ENCODE data around the gene UBE2E2. TPM values are rescaled to one million over a fixed set of nuclear protein-coding genes. Genes with fewer than 3 reads are reported as not detected.

Gene UBE2E2
- total RNA-seq, 1 donor from 2014 or later = 50.8 TPM

DNA sequence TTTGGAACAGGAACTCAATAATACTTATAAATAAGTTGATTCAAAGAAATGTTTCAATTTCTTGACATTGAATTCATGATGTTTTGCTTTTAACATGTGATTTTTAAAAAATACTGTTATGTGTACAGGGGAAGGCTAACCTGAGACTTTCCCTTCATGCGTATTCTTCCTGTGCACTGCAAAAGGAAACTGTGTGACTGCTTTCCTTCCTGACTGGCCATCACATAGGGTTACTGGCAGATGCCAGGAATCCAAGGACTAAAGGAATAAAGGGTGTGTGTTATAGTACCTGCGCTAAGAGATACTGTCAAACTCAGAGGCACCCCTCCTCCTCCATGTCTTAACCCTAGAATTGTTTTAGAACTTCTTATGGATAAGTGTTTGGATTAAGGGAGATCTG is 236.0 kb downstream of the UBE2E2 start:
- DNase-seq (no peak), ATAC-seq (peak in 1 of 2 donors; percentile 37)
- no peaks in the 10 kb centered on the region for H3K36me3 ChIP-seq
- H3K9me3 ChIP-seq = no peaks in the 10 kb centered on the region
- peaks cover 7% of the 10 kb centered on the region for H3K4me1 ChIP-seq
- H3K27me3 ChIP-seq (ENCODE audit: low read depth) = no peaks in the 10 kb centered on the region
- intact Hi-C loops (cut with DNase I) = no loop called here
- no peak overlapping the region for H3K27ac ChIP-seq
- TF ChIP-seq, protein P1, sequence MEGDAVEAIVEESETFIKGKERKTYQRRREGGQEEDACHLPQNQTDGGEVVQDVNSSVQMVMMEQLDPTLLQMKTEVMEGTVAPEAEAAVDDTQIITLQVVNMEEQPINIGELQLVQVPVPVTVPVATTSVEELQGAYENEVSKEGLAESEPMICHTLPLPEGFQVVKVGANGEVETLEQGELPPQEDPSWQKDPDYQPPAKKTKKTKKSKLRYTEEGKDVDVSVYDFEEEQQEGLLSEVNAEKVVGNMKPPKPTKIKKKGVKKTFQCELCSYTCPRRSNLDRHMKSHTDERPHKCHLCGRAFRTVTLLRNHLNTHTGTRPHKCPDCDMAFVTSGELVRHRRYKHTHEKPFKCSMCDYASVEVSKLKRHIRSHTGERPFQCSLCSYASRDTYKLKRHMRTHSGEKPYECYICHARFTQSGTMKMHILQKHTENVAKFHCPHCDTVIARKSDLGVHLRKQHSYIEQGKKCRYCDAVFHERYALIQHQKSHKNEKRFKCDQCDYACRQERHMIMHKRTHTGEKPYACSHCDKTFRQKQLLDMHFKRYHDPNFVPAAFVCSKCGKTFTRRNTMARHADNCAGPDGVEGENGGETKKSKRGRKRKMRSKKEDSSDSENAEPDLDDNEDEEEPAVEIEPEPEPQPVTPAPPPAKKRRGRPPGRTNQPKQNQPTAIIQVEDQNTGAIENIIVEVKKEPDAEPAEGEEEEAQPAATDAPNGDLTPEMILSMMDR (IDR thresholded peaks at IDR 0.05) = no peak
- no peak overlapping the region for H3K4me3 ChIP-seq

DNA sequence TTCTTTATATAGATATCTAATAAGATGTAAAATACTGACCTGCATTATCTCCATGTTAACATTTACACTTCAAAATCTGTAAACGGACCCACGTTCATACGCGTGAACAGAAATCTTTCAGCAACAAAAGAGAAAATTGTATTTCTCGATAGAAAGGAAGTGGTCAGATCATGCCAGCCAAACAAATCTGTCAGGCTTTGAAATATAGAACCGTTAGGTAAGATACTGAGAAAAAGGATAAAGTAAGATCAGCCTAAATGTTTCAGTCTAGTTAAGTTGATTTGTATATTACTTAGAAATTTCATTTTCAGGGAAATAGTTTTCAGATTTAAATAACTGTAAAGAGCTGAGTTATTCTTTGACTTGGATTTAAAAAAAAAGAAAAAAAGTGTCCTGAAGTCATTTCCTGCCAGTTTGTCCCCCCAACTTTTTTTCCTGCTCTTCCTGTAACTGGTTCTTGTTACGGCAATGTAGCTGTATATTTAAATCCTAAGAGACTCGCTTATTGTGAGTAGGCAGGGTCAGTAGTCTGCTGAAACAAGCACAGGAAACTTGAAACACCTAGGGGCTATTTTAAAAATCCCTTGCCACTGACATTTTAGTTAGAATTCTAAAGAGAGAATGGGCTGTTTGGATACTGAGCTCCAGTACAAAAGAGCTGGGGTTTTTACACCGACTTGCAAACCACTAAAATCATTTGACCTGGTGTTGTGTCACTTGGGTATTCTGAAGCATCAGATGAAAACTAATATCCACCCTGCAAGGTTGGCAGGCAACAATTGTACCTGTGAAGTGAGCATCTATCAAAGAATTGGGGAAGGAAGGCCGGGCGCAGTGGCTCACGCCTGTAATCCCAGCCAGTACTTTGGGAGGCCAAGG is 237.5 kb downstream of the UBE2E2 start:
- no peaks in the 10 kb centered on the region for H3K9me3 ChIP-seq
- no peak overlapping the region for H3K27ac ChIP-seq
- intact Hi-C loops (cut with DNase I) = no loop called here
- no peaks in the 10 kb centered on the region for H3K27me3 ChIP-seq (ENCODE audit: low read depth)
- no peak for DNase-seq
- H3K36me3 ChIP-seq = no peaks in the 10 kb centered on the region
- H3K4me3 ChIP-seq = no peak overlapping the region
- peaks cover 7% of the 10 kb centered on the region for H3K4me1 ChIP-seq
- ATAC-seq = no peak
- TF ChIP-seq, protein P1 (IDR thresholded peaks at IDR 0.05) = no peak

DNA sequence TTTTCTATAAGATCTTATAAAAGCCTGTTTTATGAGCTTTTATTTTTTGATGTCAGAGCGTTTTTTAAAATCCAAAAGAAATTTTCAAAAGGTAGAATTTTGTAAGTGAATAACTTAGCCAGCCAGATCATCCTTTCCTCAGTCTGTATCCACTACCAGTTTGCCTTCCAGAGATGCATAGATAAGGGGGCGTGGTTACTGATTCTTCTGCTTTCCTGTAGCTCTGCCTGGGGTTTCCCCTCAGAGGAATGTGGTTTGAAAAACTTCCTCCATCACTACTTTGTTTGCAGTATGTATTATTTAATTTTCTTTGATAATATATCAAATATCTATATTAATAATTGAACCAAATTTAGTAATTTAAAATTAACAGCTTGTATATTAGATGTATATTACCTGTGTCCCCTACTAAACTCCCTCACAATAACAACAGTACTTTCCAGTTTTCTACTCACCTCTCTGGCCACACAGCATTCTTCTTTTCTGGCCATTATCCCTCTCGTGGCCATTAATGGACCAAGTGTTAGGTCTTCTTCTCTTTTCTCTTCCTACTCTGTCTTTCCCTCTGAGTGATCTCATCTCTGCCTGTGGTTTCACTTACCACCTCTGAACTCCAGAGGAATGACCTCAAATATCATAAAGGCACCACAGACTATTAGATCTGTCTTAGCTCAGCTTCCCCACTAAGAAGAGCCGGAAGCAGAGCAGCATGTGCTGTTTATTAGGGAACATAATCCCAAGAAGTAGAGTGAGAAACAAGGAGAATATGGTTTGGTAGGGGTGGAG is 239.7 kb downstream of the UBE2E2 start:
- DNase-seq (no peak), ATAC-seq (no peak)
- H3K36me3 ChIP-seq = no peaks in the 10 kb centered on the region
- TF ChIP-seq, protein P1 (IDR thresholded peaks at IDR 0.05) = no peak
- H3K27ac ChIP-seq = no peak overlapping the region
- H3K4me1 ChIP-seq = peaks cover 7% of the 10 kb centered on the region
- intact Hi-C loops (cut with DNase I) = no loop called here
- H3K27me3 ChIP-seq (ENCODE audit: low read depth) = no peaks in the 10 kb centered on the region
- no peaks in the 10 kb centered on the region for H3K9me3 ChIP-seq
- no peak overlapping the region for H3K4me3 ChIP-seq

DNA sequence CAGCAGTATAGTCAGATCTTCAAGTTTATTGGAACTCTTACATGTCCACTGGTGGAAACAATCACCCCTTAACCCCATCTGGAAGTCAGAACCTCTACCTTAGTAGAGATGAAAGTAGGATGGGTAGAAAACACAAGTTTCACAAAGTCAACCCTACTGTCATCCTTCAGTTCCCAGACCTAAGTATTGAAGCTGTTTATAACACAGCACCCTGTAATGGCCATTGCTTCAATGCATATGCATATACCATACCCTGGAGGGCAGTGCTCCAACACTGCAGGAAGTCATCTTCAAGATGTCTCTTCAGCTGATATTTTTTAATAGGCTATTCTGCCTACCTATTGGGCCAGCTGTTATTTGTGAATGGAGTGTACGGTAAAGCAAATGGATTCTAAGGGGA is 241.3 kb downstream of the UBE2E2 start:
- H3K4me1 ChIP-seq = peaks cover 7% of the 10 kb centered on the region
- H3K27me3 ChIP-seq (ENCODE audit: low read depth) = no peaks in the 10 kb centered on the region
- DNase-seq (no peak), ATAC-seq (no peak)
- H3K4me3 ChIP-seq = no peak overlapping the region
- H3K27ac ChIP-seq = no peak overlapping the region
- TF ChIP-seq, protein P1 (IDR thresholded peaks at IDR 0.05) = no peak
- H3K9me3 ChIP-seq = no peaks in the 10 kb centered on the region
- intact Hi-C loops (cut with DNase I) = no loop called here
- H3K36me3 ChIP-seq = no peaks in the 10 kb centered on the region

DNA sequence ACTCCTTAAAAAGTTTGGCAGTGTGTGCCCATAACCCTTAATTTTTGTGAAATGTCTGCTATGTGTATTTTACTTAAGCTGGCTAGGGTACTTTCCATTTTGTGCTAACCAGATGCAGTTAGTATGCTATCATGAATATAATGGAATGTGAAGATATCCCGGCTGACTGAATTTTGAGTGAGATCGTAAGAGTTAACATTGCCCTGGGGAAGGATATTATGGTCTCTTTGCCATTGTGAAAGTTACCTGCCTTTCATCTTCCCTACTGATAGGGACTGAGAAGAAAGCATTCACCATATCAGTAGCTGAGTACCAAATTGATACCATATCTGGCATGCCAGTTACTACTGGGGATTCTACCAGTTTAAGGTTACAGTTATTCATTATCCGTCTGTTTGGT is 243.2 kb downstream of the UBE2E2 start:
- Histone ChIP-seq H3K9me3 (no peaks in the 10 kb centered on the region), H3K4me1 (peaks cover 7% of the 10 kb centered on the region), H3K27ac (no peak overlapping the region), H3K36me3 (no peaks in the 10 kb centered on the region), H3K4me3 (no peak overlapping the region), H3K27me3 (ENCODE audit: low read depth) (no peaks in the 10 kb centered on the region)
- no peak for DNase-seq
- TF ChIP-seq, protein P1 (IDR thresholded peaks at IDR 0.05) = no peak
- intact Hi-C loops (cut with DNase I) = no loop called here
- ATAC-seq = no peak

All from lower lobe of right lung (tissue), 2 donors.